SKM-1 treated with dmso at 0.1 percent for 144 hours (cell line): ENCODE measurements around the gene DMD.
"Not testable (repeated sequence)": the region's sequence is repeated elsewhere in the genome, so short reads cannot be mapped to it uniquely, and the experiment has no call there.

Source experiments
- DNase-seq: peaks from one replicate; lab custom pipeline; 2025; ENCODE audit not compliant: unreplicated experiment; lab: John Stamatoyannopoulos, UW

The DMD gene

DNA sequence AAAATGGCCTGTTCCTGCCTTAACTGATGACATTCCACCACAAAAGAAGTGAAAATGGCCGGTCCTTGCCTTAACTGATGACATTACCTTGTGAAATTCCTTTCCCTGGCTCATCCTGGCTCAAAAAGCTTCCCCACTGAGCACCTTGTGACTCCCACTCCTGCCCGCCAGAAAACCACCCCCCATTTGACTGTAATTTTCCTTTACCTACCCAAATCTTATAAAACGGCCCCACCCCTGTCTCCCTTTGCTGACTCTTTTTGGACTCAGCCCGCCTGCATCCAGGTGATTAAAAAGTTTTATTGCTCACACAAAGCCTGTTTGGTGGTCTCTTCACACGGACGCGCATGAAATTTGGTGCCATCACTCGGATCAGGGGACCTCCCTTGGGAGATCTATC lies 1833.5 kb downstream of the DMD start:
- not testable (repeated sequence) for DNase-seq

DNA sequence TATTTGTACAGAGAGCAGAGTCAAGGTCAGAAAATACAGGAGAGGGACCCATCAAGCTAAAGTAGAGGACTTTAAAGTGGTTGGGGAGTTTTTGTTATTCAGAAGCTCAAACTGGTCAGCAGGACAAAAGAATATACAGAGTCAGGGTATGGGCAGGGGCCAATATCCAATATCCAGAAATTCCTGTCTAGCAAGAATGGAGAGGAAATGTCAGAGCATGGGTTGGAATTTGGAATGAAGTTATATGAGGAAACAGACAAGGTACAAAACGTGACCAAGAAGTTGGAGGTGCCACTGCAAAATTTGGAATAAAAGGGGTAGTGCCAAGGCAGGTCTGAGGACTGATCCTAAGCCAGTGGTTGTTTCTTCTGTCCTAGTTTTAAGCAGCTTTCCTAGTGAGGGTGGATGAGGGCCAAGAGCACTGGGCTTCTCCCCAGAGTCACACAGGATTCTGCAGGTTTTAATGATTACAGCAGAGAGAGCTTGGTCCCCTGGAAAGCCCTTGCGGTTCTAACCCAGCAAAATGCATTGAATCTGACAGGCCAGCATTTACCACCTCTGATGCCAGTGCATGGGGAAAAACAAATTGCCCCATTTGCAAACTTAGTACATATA lies 1834.8 kb downstream of the DMD start:
- DNase-seq = no peak

DNA sequence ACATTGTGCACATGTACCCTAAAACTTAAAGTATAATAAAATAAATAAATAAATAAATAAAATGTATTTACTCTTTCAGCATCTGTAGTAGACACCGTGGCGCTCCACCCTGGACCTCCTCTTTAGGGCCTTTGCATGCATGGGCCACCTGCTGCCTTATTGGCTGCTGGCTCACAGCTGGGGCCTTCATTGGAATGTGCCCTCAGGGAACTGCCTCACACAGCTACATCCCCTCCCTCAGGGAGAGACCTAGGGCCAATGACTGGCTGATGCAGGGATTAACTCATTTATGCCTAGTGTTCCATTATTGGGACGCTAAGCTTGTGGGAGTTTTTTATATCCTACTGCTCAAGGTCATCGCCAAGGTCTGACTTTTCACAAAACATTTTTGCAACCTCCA lies 1836.6 kb downstream of the DMD start:
- no peak for DNase-seq

DNA sequence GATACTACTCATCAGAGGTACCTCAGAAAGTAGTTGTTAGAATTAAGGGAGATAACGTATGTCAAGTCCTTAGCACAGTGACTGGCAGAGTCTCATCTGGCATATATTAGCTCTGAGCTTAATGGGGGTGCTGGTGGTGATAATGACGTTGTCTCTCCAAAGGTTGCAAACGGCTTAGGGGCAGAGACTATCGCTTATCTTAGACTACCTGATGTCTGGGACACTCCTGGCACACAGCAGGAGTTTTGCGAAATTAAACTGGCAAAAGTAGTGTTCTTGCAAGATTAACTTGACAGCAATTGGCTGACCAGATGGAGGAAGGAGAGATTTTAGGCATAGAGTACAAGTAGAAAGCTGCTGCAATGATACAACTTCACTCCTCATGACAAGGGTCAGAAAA lies 1839.4 kb downstream of the DMD start:
- DNase-seq = no peak

DNA sequence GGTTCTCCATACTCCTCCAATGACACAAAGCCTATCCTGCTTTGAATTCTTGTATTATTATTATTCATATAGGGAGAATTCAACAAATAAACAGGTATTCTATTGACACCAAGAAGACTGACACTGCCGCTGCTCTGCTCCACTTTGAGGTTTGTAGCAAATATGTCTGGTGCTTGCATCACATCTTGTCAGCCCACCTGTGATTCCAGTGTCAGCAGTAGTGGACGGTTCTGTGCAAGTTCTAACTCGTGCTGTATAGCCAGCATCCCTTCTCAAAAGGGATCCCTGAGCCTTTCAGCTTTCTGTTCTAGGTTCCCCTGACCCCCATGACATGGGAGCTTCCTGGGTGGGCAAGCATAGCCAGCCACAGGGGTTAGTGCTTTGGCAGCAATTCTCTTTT lies 1843.5 kb downstream of the DMD start:
- no peak for DNase-seq

DNA sequence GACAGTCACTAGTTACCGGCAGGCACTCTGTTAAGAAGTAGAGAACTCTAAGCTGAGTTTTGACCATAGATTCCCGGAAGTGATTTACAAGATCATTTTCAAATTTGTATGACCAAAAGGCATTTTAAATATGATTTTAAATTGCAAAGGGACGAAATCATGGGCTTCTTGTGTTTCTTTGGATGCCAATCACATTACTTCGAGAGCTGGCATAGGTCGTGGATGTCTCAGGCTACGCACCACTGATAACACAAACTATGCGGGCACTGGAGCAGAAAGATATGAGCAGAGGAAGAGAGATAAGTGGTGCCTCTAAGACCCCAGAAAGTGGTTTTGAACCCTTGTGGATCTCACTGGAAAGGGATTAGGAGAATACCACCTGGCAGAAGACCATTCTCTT lies 1845.3 kb downstream of the DMD start:
- no peak for DNase-seq

DNA sequence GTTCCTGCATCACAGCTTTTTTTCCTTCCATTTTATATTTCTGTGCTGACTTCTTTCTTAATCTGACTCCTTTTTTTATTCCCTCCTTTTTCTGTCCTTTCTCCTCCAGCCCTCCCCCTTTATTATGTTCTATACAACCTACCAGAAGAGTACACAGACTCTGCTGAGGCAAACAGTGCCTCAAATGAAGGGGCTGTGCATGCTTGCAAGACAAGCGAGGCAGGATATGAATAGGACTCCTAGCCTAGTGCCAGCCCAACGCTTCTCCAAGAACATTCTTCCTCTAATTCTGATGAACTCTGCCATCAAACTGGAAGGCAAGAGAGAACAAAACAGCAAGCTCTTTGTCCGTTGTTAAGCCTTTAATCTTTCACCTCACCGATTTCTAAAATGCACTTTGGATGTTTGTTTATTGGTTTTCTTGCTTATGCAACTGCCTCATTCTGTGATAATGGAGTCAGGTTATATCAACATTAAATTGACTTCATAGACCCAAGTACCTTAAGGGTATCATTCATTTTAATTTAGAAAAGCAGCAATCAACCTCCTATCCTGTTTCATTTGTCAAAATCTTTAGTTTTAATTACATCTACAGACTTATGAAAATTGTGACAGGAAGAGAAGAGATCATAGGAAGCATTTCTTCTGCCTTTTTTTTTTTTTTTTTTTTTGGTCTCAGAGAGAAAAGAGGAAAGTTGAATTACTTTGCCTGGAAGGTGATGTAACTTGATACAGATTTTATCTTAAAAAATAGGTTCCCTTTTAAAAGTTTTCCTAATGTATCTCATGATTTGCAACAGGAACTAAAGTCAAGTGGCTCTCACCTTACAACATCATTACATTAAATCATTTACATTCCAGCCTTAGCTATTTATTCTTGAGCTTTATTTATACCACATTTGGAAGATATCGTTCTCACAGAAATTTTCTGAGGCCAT lies 1854.8 kb downstream of the DMD start:
- DNase-seq = no peak

DNA sequence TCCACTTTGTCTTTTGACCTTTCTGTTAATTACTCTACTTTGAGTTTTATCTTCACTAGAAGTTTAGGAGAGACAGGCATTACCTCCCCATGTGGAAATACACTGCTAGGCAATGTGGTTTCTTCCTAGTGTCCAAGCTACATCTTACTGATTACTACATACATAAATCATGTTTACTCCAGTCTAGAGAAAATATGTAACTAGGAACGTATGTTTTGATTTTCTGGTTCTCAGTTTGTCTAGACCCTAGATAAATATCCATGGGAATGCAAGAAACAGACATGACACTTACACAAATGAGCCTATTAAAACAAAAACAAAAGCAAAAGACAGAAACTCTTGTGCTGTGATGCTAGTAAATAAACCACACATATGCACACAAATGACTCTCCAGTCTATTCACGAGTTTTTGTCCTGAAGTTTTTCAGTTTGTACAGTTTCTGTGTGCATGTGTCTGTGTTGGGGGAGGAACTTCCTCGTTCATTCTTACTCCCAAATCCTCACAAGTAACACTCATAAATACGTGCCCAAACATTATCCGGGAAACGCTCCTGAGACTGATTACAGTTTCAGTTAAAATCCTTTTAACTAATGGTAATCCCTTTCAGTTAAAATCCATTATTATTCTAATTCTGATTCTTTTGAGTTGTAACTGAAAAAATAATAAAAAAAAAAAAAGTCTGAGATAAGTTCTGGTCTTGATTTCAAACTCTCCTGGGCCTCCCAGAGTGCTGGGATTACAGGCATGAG lies 1856.0 kb downstream of the DMD start:
- no peak for DNase-seq

DNA sequence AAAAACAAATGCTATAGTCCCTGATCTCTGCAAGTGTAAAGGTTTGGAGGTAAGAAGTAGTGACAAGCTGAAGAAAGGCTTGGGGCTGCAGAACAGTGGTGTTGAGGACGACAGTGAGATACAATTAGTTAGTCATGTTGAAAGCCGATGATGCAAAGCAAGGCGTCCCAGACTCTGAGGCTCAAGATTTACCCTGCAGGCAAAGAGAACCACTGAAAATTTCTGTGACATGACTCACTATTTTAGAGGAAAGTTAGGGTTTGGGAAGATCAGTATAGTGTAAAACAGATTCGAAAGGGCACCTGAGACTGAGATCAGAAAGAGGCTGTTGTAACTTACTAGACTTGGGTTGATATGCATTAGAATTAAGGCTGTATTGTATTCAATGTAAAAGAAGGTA lies 1858.3 kb downstream of the DMD start:
- DNase-seq = no peak

DNA sequence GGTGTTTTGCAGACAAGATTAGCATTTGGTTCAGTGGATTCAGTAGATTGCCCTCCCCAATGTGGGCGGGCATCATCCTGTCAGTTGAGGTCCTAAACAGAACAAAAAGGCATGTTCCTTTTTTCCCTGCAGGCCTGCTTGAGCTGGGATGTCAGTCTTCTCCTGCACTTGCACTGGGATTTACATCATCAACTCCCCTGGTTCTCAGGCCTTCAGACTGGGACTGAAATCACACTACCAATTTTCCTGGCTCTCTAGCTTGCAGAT lies 1860.6 kb downstream of the DMD start:
- no peak for DNase-seq

DNA sequence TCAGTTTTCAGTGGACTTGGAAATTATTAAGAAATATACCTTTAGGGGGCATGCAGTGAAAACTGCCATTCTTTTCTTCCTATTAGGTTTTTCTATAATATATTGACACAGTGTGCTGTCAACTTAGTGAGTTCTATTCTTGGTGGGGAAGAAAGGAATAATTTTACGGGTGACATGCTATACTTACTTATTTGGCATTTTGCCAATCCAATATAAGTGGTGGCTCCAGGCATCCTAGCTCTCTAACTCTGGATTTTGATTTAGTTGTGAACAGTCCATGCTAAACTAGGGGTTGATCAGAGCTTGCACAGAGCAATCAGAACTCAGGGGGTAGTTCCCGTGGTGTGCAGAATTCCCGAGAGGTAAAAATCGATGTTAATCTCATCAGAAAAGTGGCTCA lies 1861.8 kb downstream of the DMD start:
- no peak for DNase-seq

DNA sequence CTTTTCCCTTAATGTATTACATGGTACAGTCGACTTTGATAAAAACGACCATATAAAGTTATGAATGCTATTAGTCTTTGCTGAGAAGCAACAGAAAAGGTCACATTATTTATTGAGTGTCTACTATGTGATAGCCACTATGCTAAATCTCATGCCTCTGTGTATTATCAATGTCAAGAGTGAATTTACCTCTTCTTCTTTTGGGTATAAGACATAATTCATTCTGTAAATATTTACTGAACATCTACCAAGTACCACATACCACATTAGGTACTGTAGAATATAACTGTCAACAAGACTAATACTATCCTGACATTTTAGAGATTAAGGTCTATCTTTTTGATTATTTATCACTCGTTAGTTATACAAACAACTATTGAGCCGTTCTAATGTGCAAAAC lies 1870.8 kb downstream of the DMD start:
- DNase-seq = no peak

DNA sequence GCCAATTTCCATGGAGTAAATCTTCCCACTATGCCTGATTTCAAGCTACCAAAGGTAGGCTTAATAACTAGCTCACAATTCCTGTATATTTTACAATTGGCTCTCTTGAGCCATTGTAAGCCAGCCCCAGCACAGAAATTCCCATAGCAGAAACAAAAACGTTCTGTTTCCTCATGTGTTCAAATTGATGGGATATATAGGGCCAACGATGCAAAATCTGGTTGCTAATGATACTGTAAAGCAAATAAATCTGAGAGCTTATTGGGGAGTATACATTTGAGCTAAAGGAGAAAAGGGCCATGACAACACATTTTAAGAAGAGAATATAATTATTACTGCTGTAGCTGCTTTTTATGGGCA lies 1872.4 kb downstream of the DMD start:
- no peak for DNase-seq

DNA sequence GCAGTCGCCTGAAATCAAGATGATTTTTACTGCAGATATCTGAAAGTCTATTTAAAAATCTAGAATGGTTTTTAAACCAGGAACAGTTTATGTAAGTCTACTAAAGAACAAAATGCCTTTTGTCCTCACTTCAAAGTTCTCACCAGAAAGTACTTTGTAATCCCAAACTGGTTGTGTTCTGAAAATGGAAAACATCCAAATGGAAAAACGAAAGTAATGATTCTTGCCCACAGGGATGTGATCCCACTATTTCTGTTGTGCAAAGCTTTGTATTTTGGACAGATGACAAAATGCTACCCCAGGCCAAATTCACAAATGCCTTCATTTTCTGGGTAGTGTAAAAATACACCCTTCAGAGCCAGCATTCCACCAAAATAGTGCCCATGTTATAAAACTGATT lies 1874.0 kb downstream of the DMD start:
- DNase-seq = no peak

DNA sequence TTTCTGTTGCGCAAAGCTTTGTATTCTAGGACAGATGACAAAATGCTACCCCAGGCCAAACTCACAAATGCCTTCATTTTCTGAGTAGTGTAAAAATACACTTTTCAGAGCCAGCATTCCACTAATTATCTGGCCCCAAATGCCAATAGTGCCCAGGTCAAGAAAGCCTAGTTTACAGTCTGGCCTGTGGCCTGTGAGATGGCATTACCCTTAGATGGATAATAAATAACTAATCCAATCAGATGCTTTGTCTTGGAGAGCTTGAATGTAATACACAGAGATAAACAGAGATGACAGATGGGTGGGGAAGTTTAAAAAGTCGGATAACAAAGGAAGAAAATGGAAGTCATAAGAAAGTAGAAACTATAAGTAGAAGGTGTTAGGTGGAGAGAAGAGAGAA lies 1874.9 kb downstream of the DMD start:
- DNase-seq = no peak

DNA sequence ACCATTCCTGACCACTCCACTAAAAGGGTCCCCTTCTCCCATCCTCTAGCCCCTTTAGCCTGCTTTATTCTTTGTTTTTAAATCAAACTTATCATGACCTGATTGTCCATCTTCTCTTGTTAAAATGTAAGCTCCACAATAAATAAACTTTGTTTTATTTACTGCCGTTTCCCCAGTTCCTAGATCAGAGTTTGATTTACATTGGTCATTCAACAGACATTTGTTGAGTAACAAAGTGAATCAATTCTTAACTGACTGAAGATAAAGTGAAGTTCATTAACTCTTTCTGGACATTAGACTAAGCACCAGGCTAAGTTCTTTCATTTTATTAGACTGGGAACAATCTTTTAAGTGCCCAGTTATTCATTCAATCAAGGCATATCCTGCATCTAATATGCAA lies 1876.4 kb downstream of the DMD start:
- no peak for DNase-seq

DNA sequence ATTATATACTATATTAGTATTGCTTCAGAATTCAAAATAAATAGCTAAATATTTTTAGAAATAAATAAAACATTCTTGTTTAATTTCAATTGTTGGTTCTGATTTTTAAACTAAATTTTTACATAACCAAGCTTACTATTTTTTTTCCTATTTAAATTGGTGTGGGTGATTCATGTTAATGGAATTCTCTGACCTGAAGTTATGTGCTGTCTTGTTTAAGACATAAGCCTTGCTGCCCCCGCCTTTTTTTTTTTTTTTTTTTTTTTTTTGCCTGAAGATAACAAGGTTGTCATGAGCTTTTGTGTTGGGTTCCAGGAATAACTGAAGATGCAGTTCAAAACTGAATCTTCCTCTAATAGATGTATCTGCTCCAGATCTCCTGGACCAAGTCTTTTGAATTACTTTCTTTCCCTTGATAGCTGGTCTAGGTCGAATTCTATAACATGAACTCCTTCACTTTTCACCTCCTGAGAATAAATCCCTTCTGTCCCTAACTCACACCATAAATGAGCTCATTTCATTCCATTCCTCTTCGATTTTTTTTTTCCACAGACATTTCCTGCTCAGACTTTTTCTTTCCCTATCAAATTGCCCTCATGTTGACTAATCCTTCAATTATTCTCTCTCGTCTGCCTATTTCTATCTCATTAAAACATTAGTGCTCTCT lies 1878.1 kb downstream of the DMD start:
- no peak for DNase-seq

DNA sequence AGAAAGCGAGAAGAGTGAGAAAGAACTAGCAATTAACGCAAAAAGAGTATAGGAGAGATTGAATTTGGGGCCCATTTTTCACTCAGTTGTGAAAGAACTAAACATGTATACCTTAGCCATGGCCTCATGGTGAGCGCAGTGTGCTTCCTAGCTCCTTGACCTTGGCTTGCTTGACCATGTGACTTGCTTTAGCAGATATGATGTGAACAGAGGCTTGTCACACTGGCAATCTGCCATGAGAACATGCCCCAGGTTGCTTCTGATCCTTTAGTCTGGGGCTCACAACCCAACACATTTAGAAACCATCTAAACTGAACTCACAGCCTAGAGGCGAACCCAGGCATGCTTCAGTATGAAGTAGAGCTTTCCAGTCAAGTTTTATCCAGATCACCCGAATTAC lies 1879.4 kb downstream of the DMD start:
- DNase-seq = no peak

DNA sequence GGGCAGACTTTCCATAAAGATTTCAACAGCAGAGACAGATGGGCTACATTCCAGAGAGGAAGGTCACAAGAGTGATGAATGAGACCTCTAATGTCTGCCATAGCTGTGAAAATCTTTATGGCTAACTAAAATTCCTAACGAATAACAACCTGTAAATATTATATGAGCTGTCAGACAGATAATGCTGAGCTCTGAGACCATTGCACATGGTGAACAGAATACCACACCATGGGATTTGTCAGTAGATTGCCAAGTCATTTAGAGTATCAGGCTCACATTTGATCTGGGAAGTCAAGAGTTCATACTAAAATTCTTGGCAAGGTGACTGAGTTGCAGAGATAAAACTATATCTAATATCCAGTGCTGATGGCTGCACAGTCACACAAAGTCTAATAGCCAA lies 1880.3 kb downstream of the DMD start:
- no peak for DNase-seq

DNA sequence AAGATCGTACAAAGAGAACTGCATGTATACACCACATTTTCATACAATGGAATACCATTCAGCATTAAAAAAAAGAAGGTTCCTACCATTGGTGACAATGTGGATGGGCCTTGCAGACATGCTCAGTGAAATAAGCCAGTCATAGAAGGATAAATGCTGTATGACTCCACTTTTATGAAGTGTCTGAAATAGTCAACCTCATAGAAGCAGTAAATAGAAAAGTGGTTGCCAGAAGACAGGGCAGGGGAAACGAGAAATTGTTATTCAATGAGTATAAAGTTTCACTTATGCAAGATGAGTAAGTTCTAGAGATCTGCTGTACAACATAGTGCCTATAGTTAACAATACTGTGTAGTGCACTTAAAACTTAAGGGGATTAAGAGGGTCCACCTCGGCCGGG lies 1882.1 kb downstream of the DMD start:
- DNase-seq = no peak

DNA sequence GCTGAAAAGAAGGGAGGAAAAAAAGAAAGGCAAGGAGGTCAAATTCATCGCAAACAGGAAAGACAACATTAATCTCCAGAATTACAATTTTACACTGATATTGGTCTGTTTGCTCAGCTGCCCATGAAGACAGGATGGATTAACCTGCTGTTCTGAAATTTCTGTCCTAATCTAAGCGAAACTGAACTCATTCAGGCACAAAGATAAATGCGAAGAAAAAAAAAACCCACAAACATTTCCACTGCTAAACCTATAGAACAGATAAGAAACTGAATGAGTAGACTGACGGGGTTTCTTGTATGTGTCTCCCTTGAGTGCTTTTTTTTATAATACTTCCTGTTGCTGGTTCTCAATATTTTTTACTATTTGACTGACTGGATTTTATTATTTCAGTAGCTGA lies 1887.7 kb downstream of the DMD start:
- DNase-seq = no peak

DNA sequence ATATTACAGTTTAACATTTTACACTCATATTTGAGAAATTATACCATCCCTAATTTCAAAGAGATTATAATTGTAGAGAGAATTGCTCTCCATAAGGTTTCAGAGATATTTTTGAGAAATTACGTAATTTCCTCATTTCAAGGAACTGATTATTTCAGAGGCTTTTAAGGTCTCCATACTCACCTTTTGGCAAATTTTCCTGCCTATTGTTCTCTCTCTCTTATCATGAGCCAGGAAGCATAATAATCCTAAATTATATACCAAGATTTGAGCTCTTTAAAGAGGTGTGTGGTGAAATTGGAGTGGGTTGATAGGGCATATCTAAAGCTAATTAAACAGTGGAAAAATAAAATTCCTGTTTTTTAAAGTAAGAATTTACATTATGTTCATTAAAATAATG lies 1890.6 kb downstream of the DMD start:
- DNase-seq = no peak
